Adrenal gland (tissue), 19 donors: Measurements from ENCODE around the gene EMC1. TPM values are rescaled to one million over a fixed set of nuclear protein-coding genes. Genes with fewer than 3 reads are reported as not detected.
A peak's percentile ranks its signal among the peaks of the same experiment; 100 is the strongest.

ENCODE experiments used
- DNase-seq, 7 donors: peaks; one replicate each; pipeline ENCODE4 v3.0.0-alpha.2; 2019 to 2020
- H3K27ac ChIP-seq, 5 donors: fragments of 200-600 bp; sonication (generic) in 4 of 5; 1 replicate in 3 of 5; 2 replicates in 2 of 5; pipeline versions ENCODE4 v1.5.1 to v1.8.0; 2016 to 2020; ENCODE audit warnings: mild to moderate bottlenecking in 1 of 5
- H3K27me3 ChIP-seq: fragments of 200-600 bp; 2 replicates; pipeline ENCODE4 v1.8.0; 2021
- H3K36me3 ChIP-seq, 2 donors: fragments of 200-600 bp; replicated peaks in 1 of 2; 1 replicate in 1 of 2; 2 replicates in 1 of 2; pipeline versions ENCODE4 v1.5.1 to v1.8.0; 2018 to 2022
- H3K4me1 ChIP-seq, 2 donors: fragments of 200-600 bp; replicated peaks in 1 of 2; 1 replicate in 1 of 2; 2 replicates in 1 of 2; pipeline versions ENCODE4 v1.5.1 to v1.8.0; 2018 to 2021
- H3K4me3 ChIP-seq, 4 donors: fragments of 200-600 bp; sonication (generic) in 3 of 4; one replicate each; pipeline ENCODE4 v1.5.1; 2016 to 2018
- H3K9me3 ChIP-seq, 3 donors: fragments of 200-600 bp; sonication (generic) in 1 of 3; replicated peaks in 1 of 3; 1 replicate in 2 of 3; 2 replicates in 1 of 3; pipeline versions ENCODE4 v1.5.1 to v1.8.0; 2016 to 2021
- POLR2A ChIP-seq, 2 donors: fragments of 450-650 bp; IDR thresholded peaks; one replicate each; pipeline ENCODE4 v1.6.1; 2017; ENCODE audit warnings: antibody characterized with exemption in 2 of 2, mild to moderate bottlenecking in 2 of 2, moderate library complexity in 1 of 2
- WGBS, 4 donors: extraction: QIAGEN DNeasy Blood & Tissue Kit in 2 of 4; methylation state at CpG; one replicate each; pipeline versions ENCODE4 v1.1.5 to v1.1.7; 2013 to 2017; 5-methylcytosine and 5-hydroxymethylcytosine counted together
- intact Hi-C, 2 donors: fragments of 100-400 bp; cut with DNase I; formaldehyde crosslinking; loops; one replicate each; pipeline versions ENCODE4 v1.14.1 to v1.15.0; 2022 to 2023
- long read RNA-seq, 10 donors: library from polyadenylated mRNA in 3 of 10; unstranded in 2 of 10; stranded (forward) in 1 of 10; transcript quantifications; one replicate each; pipeline ENCODE4 v2.0.0 and lab custom pipeline, GENCODE V29; 2021 to 2026
- polyA plus RNA-seq, 3 donors: library from polyadenylated mRNA; stranded (reverse); fragments of 200-250 nt in 2 of 3; fragments of 350-450 nt in 1 of 3; fragmentation: Illumina TruSeq in 1 of 3; extraction: RNeasy Lipid Tissue Mini Kit (QIAGEN cat#74804) in 1 of 3; gene quantifications; one replicate each; pipeline ENCODE4 v1.2.3, GENCODE V29; 2013 to 2014
- total RNA-seq, 9 donors: library from RNA; depleted of rRNA in 4 of 9; stranded (reverse); fragments of >200 nt in 4 of 9; fragments of 120-200 nt in 1 of 9; fragmentation: NEBNext Ultra II Directional in 1 of 9; extraction: Animal tissue kit (Norgen Biotek cat#: 25700) in 1 of 9; gene quantifications; one replicate each; pipeline versions ENCODE4 v1.1.0 to v1.2.4, GENCODE V29; 2013 to 2023
- TF ChIP-seq, protein P1 (sequence below), 6 experiments: fragments of 450-650 bp in 4 of 6; fragments of 200-600 bp in 2 of 6; sonication (generic) in 1 of 6; IDR thresholded peaks; 1 replicate in 5 of 6; 2 replicates in 1 of 6; pipeline versions ENCODE4 v1.5.1 to v1.8.0; 2016 to 2021; ENCODE audit warnings: antibody characterized with exemption in 6 of 6, mild to moderate bottlenecking in 2 of 6, moderate library complexity in 1 of 6
- donor health status: healthy with polysubstance abuse.
- donor health status: Bipolar disorder and iron deficiency.
- donor health status: DM: yes; HTN: yes; CAD: no.
- donor health status: DM: no; HTN: no; CAD: no.
- donor health status: DM: no; HTN: no; CAD: no.
- donor health status: DM: yes; HTN: yes; CAD: no.

EMC1 gene
- 10 to 100 TPM; 39.2 to 64.8 (median 44.5) TPM for total RNA-seq
- polyA plus RNA-seq = 10 to 100 TPM in 2 of 3 donors, 1 to 10 TPM in 1; 8.9 to 34.9 (median 14.0) TPM
- long read RNA-seq, donor 1, full-length matches to known transcripts = 5 of 5 reads
- long read RNA-seq, donor 1, partial matches to known transcripts = 0 of 5 reads
- long read RNA-seq, donor 1, other reads (novel, unspliced or antisense) = 0 of 5 reads
- long read RNA-seq, donor 2, full-length matches to known transcripts = 1 of 1 reads
- long read RNA-seq, donor 2, partial matches to known transcripts = 0 of 1 reads
- long read RNA-seq, donor 2, other reads (novel, unspliced or antisense) = 0 of 1 reads
- long read RNA-seq, donor 3, full-length matches to known transcripts = 3 of 3 reads
- long read RNA-seq, donor 3, partial matches to known transcripts = 0 of 3 reads
- long read RNA-seq, donor 3, other reads (novel, unspliced or antisense) = 0 of 3 reads
- long read RNA-seq, donor 4, full-length matches to known transcripts = 7 of 11 reads
- long read RNA-seq, donor 4, partial matches to known transcripts = 2 of 11 reads
- long read RNA-seq, donor 4, other reads (novel, unspliced or antisense) = 2 of 11 reads
- long read RNA-seq, donor 5, full-length matches to known transcripts = 90 of 106 reads
- long read RNA-seq, donor 5, partial matches to known transcripts = 5 of 106 reads
- long read RNA-seq, donor 5, other reads (novel, unspliced or antisense) = 11 of 106 reads
- long read RNA-seq, donor 6, full-length matches to known transcripts = 3 of 7 reads
- long read RNA-seq, donor 6, partial matches to known transcripts = 3 of 7 reads
- long read RNA-seq, donor 6, other reads (novel, unspliced or antisense) = 1 of 7 reads
- long read RNA-seq, donor 7, partial matches to known transcripts = 0 of 2 reads
- long read RNA-seq, donor 7, other reads (novel, unspliced or antisense) = 0 of 2 reads
- long read RNA-seq, donor 8, full-length matches to known transcripts = 2 of 2 reads
- long read RNA-seq, donor 8, partial matches to known transcripts = 0 of 2 reads
- long read RNA-seq, donor 8, other reads (novel, unspliced or antisense) = 0 of 2 reads
- long read RNA-seq, donor 9, full-length matches to known transcripts = 3 of 3 reads
- long read RNA-seq, donor 9, partial matches to known transcripts = 0 of 3 reads
- long read RNA-seq, donor 9, other reads (novel, unspliced or antisense) = 0 of 3 reads
- long read RNA-seq, donor 10, full-length matches to known transcripts = 1 of 1 reads
- long read RNA-seq, donor 10, partial matches to known transcripts = 0 of 1 reads
- long read RNA-seq, donor 10, other reads (novel, unspliced or antisense) = 0 of 1 reads

DNA sequence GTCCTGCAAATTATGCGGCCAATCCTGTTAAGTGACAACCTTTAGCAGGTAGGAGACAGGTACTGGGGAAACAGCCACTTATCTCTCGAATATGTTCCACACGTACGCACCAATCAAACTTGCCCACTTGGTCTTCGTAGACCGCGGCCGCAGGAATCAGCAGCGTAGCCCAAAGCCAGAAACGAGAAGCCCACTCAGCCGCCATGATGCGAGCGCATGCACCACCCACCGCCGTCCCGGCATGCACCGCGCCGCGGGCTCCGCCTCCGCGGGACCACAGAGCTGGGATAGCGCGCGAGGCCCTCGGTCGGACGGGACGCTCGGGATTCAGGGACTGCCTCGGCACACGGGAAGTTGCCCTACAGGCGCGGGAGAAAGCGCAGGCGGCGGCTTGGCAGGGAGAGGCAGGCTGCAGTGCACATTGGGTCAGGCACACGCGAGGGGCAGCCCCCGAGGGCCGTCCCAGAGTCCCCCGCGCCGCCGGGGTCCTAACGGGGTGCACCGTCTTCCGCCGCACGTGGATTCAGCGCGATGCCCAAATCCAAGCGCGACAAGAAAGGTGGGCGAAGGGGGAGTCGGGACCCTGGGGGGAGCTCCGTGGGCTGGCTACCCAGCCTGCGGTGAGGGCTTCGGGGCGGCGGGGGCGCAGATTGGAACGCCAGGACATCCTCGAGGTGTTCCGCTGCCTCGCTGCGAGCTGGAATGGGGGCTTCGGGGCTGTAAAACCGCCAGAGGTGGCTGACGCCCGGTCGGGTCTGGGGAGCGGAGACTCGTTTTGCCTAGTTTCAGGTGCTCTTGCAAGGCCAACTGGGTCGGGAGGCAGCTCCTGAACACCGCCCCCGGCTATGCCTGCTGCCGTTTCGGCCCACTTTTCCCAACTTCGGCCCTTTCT, at the start of gene EMC1, which contains the start of gene MRTO4:
TSS of gene EMC1 (minus strand) at position 220 of the 892 bp plus-strand sequence. CDS start at position 205, 15 bp downstream.
TSS of gene MRTO4 (plus strand) at position 501 of the 892 bp plus-strand sequence. CDS start at position 532, 31 bp downstream.
- Histone ChIP-seq H3K4me1 (peaks cover 19 to 25% of the 10 kb centered on the region in 2 donors), H3K4me3 (peak within 1 kb of the TSS; percentile 56 to 96 (median 80)), H3K36me3 (peaks cover 0 to 3% of the 10 kb centered on the region in 2 donors), H3K9me3 (no peaks in the 10 kb centered on the region), H3K27ac (peak within 1 kb of the TSS; percentile 37 to 99 (median 87)), H3K27me3 (no peaks in the 10 kb centered on the region)
- WGBS, 4 donors = 0 to 2% (median 1%) methylated on average over 10 to 81 of the region's 81 CpGs
- TF ChIP-seq, protein P1, sequence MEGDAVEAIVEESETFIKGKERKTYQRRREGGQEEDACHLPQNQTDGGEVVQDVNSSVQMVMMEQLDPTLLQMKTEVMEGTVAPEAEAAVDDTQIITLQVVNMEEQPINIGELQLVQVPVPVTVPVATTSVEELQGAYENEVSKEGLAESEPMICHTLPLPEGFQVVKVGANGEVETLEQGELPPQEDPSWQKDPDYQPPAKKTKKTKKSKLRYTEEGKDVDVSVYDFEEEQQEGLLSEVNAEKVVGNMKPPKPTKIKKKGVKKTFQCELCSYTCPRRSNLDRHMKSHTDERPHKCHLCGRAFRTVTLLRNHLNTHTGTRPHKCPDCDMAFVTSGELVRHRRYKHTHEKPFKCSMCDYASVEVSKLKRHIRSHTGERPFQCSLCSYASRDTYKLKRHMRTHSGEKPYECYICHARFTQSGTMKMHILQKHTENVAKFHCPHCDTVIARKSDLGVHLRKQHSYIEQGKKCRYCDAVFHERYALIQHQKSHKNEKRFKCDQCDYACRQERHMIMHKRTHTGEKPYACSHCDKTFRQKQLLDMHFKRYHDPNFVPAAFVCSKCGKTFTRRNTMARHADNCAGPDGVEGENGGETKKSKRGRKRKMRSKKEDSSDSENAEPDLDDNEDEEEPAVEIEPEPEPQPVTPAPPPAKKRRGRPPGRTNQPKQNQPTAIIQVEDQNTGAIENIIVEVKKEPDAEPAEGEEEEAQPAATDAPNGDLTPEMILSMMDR (IDR thresholded peaks at IDR 0.05) = peak in 2 of 6 experiments; percentile 0 to 11
- TF ChIP-seq POLR2A (IDR thresholded peaks at IDR 0.05) = peak; percentile 45 to 47
- intact Hi-C loops = no loop called here
- DNase-seq = peak; percentile 71 to 88 (median 84)

DNA sequence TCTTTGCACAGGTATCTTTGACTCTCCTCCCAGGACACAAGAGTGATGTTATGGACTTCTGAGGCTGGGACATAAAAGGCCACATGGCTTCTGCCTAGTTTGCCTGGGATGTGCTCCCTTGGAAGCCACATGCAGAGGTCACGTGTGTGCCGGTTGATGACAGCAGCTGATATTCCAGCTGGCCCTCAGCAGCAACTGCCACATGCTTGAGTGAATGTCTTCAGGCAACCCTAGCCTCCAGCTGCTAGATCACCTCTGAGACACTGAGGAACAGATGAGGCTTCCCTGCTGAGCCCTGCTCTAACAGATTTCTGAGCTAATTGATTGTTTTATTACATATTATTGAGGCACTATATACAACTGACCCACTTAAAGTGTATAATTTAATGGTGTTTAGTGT, 48.9 kb upstream of the EMC1 start:
- peaks cover 0 to under 1% (median 0%) of the 10 kb centered on the region in 3 donors for H3K9me3 ChIP-seq
- no peaks in the 10 kb centered on the region for H3K27me3 ChIP-seq
- H3K4me3 ChIP-seq = no peak overlapping the region
- DNase-seq = peak in 1 of 7 donors; percentile 17
- H3K27ac ChIP-seq = no peak overlapping the region
- no peaks in the 10 kb centered on the region for H3K4me1 ChIP-seq
- 95 to 100% (median 97%) methylated on average over 2 of the region's 2 CpGs; no CpG with 5 or more reads in 1 of the 4 donors for WGBS, 4 donors
- peaks cover 0 to 25% of the 10 kb centered on the region in 2 donors for H3K36me3 ChIP-seq
- TF ChIP-seq, protein P1 (IDR thresholded peaks at IDR 0.05) = no peak
- no peak for TF ChIP-seq POLR2A (IDR thresholded peaks at IDR 0.05)
- intact Hi-C loops = no loop called here

DNA sequence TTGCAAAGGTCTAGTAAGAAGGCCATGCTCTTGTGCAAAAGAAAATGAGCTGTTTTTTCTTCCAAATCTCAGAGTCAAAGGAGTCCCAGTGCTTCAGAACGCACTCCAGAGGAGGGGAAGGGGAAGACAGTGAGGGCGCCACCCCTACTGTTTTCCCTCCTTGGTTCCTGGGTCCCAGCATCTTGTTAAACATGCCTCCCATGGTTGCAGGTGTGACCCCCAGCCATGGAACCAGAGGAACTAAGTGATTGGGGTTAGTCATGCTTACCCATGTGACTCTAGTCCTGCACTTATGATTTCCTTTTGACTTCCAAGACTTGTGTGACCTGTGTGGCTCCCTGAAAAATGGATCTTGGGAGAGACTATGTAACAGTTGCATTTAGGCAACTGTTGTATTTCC, 43.3 kb upstream of the EMC1 start:
- H3K9me3 ChIP-seq = peaks cover 0 to 6% (median 0%) of the 10 kb centered on the region in 3 donors

More for the DNA sequence above, 43.3 kb upstream of the EMC1 start:
- Histone ChIP-seq H3K27ac (no peak overlapping the region), H3K4me1 (no peaks in the 10 kb centered on the region), H3K4me3 (no peak overlapping the region), H3K27me3 (no peaks in the 10 kb centered on the region), H3K36me3 (no peaks in the 10 kb centered on the region)
- DNase-seq = no peak
- 92 to 100% (median 97%) methylated on average over 2 of the region's 2 CpGs for WGBS, 4 donors
- TF ChIP-seq, protein P1 (IDR thresholded peaks at IDR 0.05) = no peak
- TF ChIP-seq POLR2A (IDR thresholded peaks at IDR 0.05) = no peak
- intact Hi-C loops = no loop called here
